T-helper 9 cell (primary cell): ENCODE measurements around the gene ROPN1.
"Not testable (repeated sequence)": the region's sequence is repeated elsewhere in the genome, so short reads cannot be mapped to it uniquely, and the experiment has no call there.

Experiments
- DNase-seq: peaks from one replicate; pipeline ENCODE4 v3.0.0-alpha.2; 2020
- total RNA-seq, 2 donors: gene quantifications; one replicate each; lab custom pipeline; 2026; lab: John Stamatoyannopoulos, UW

ROPN1 gene
- 0 reads per million in 2 donors for total RNA-seq

GRCh38 chr3:123991730-123992588 is at the start of gene ROPN1:
Gene ROPN1 (minus strand): TSS chr3:123992124. CDS start chr3:123980481, 11,643 bp downstream.
- not testable (repeated sequence) for DNase-seq

- no peak for DNase-seq
Observed at GRCh38 chr3:124041553-124041952, 49.6 kb upstream of the ROPN1 start.

- no peak for DNase-seq
Observed at GRCh38 chr3:124037326-124037725, 45.4 kb upstream of the ROPN1 start.

GRCh38 chr3:124036214-124036613 is 44.3 kb upstream of the ROPN1 start:
- not testable (repeated sequence) for DNase-seq

GRCh38 chr3:124035463-124036121 is 43.7 kb upstream of the ROPN1 start:
- no peak for DNase-seq

- no peak for DNase-seq
Observed at GRCh38 chr3:124034844-124035152, 42.9 kb upstream of the ROPN1 start.

GRCh38 chr3:124034016-124034843 is 42.3 kb upstream of the ROPN1 start:
- no peak for DNase-seq

GRCh38 chr3:124033360-124034015 is 41.6 kb upstream of the ROPN1 start, which contains the start of gene KALRN:
Gene KALRN (plus strand): TSS chr3:124033369.
- no peak for DNase-seq

GRCh38 chr3:124032881-124033359 is 41.0 kb upstream of the ROPN1 start:
- DNase-seq, result peak; percentile 36

GRCh38 chr3:124032311-124032880 is 40.5 kb upstream of the ROPN1 start:
- no peak for DNase-seq

- no peak for DNase-seq
Observed at GRCh38 chr3:124026516-124026915, 34.6 kb upstream of the ROPN1 start.

- not testable (repeated sequence) for DNase-seq
Observed at GRCh38 chr3:124023531-124023930, 31.6 kb upstream of the ROPN1 start.

- no peak for DNase-seq
Observed at GRCh38 chr3:124019291-124019690, 27.4 kb upstream of the ROPN1 start.

GRCh38 chr3:124017502-124017901 is 25.6 kb upstream of the ROPN1 start:
- DNase-seq, result not testable (repeated sequence)

- not testable (repeated sequence) for DNase-seq
Observed at GRCh38 chr3:124016483-124016882, 24.6 kb upstream of the ROPN1 start.

GRCh38 chr3:124014366-124014942 is 22.5 kb upstream of the ROPN1 start:
- no peak for DNase-seq

- DNase-seq, result not testable (repeated sequence)
Observed at GRCh38 chr3:124008321-124008720, 16.4 kb upstream of the ROPN1 start.

- no peak for DNase-seq
Observed at GRCh38 chr3:124007186-124007585, 15.3 kb upstream of the ROPN1 start.

GRCh38 chr3:124002405-124003079 is 10.6 kb upstream of the ROPN1 start:
- DNase-seq, result not testable (repeated sequence)

- not testable (repeated sequence) for DNase-seq
Observed at GRCh38 chr3:124001366-124001765, 9.4 kb upstream of the ROPN1 start.

GRCh38 chr3:123997543-123997942 is 5.6 kb upstream of the ROPN1 start:
- DNase-seq, result no peak
